ENCODE measurements around the gene ARHGAP18. TPM values are rescaled to one million over a fixed set of nuclear protein-coding genes. Genes with fewer than 3 reads are reported as not detected.

Gene ARHGAP18
- total and polyA plus RNA-seq, 8 donors: 6.0 to 104 (median 30.2) TPM

- intact Hi-C loops (cut with DNase I; ENCODE audit: low total_unique reads): no loop called here
- no peaks in the 10 kb centered on the region for H3K27me3 ChIP-seq
- 73 to 80% (median 75%) methylated on average over 3 of the region's 3 CpGs for WGBS, 5 donors
Observed at GRCh38 chr6:129631070-129631469, 78.9 kb downstream of the ARHGAP18 start.

GRCh38 chr6:129630596-129630995, 79.4 kb downstream of the ARHGAP18 start:
- Histone ChIP-seq H3K36me3 (peaks cover 0 to 42% (median 22%) of the 10 kb centered on the region in 4 donors), H3K27me3 (no peaks in the 10 kb centered on the region), H3K4me3 (no peak overlapping the region), H3K27ac (no peak overlapping the region), H3K9me3 (no peaks in the 10 kb centered on the region), H3K4me1 (no peaks in the 10 kb centered on the region)
- DNase-seq: no peak
- TF ChIP-seq CTCF (IDR thresholded peaks at IDR 0.05) (no peak), POLR2AphosphoS5 (IDR thresholded peaks at IDR 0.05) (no peak), POLR2A (IDR thresholded peaks at IDR 0.05) (no peak), EP300 (IDR thresholded peaks at IDR 0.05) (no peak)
- 50 to 77% (median 54%) methylated on average over 1 of the region's 1 CpG for WGBS, 5 donors
- intact Hi-C loops (cut with DNase I; ENCODE audit: low total_unique reads): no loop called here

More at GRCh38 chr6:129631070-129631469, 78.9 kb downstream of the ARHGAP18 start:
- TF ChIP-seq CTCF (IDR thresholded peaks at IDR 0.05): no peak
- TF ChIP-seq POLR2A (IDR thresholded peaks at IDR 0.05): no peak
- no peak for TF ChIP-seq POLR2AphosphoS5 (IDR thresholded peaks at IDR 0.05)
- no peak for TF ChIP-seq EP300 (IDR thresholded peaks at IDR 0.05)
- no peak overlapping the region for H3K27ac ChIP-seq
- no peaks in the 10 kb centered on the region for H3K9me3 ChIP-seq
- peaks cover 0 to 43% (median 22%) of the 10 kb centered on the region in 4 donors for H3K36me3 ChIP-seq
- H3K4me1 ChIP-seq: no peaks in the 10 kb centered on the region
- no peak overlapping the region for H3K4me3 ChIP-seq
- no peak for DNase-seq

- intact Hi-C loops (cut with DNase I; ENCODE audit: low total_unique reads): no loop called here
- Histone ChIP-seq H3K36me3 (peaks cover 4 to 28% (median 17%) of the 10 kb centered on the region in 4 donors), H3K27ac (no peak overlapping the region), H3K4me1 (no peaks in the 10 kb centered on the region), H3K9me3 (no peaks in the 10 kb centered on the region), H3K27me3 (no peaks in the 10 kb centered on the region), H3K4me3 (no peak overlapping the region)
- WGBS, 5 donors: 93 to 98% (median 96%) methylated on average over 2 of the region's 2 CpGs
- DNase-seq: no peak
- no peak for TF ChIP-seq POLR2A (IDR thresholded peaks at IDR 0.05)
- TF ChIP-seq CTCF (IDR thresholded peaks at IDR 0.05): no peak
- no peak for TF ChIP-seq EP300 (IDR thresholded peaks at IDR 0.05)
- no peak for TF ChIP-seq POLR2AphosphoS5 (IDR thresholded peaks at IDR 0.05)
Observed at GRCh38 chr6:129628101-129628815, 81.7 kb downstream of the ARHGAP18 start.

- Histone ChIP-seq H3K9me3 (no peaks in the 10 kb centered on the region), H3K27me3 (no peaks in the 10 kb centered on the region), H3K4me3 (no peak overlapping the region), H3K4me1 (no peaks in the 10 kb centered on the region), H3K36me3 (peaks cover 4 to 26% (median 17%) of the 10 kb centered on the region in 4 donors), H3K27ac (no peak overlapping the region)
- 85 to 99% (median 90%) methylated on average over 5 of the region's 5 CpGs for WGBS, 5 donors
- no peak for TF ChIP-seq POLR2A (IDR thresholded peaks at IDR 0.05)
- TF ChIP-seq EP300 (IDR thresholded peaks at IDR 0.05): no peak
- no peak for TF ChIP-seq POLR2AphosphoS5 (IDR thresholded peaks at IDR 0.05)
- TF ChIP-seq CTCF (IDR thresholded peaks at IDR 0.05): no peak
- no peak for DNase-seq
- intact Hi-C loops (cut with DNase I; ENCODE audit: low total_unique reads): no loop called here
Observed at GRCh38 chr6:129624488-129624887, 85.5 kb downstream of the ARHGAP18 start.
